ENCODE data around the gene PPP1R2C.

PPP1R2C gene

GRCh38 chrX:42771506-42772335, 6.2 kb downstream of the PPP1R2C start:
- TF ChIP-seq POLR2A (IDR thresholded peaks at IDR 0.05; ENCODE audit: low read depth, low read length), result no peak
- FAIRE-seq (no peak), DNase-seq (ENCODE audit: insufficient read length, low spot score) (no peak)

GRCh38 chrX:42770566-42770965, 7.4 kb downstream of the PPP1R2C start:
- DNase-seq (ENCODE audit: insufficient read length, low spot score) (no peak), FAIRE-seq (no peak)
- TF ChIP-seq POLR2A (IDR thresholded peaks at IDR 0.05; ENCODE audit: low read depth, low read length), result no peak

GRCh38 chrX:42759881-42760280, 18.1 kb downstream of the PPP1R2C start:
- TF ChIP-seq POLR2A (IDR thresholded peaks at IDR 0.05; ENCODE audit: low read depth, low read length), result no peak
- no peak for FAIRE-seq
- DNase-seq (ENCODE audit: insufficient read length, low spot score), result no peak

- FAIRE-seq (no peak), DNase-seq (ENCODE audit: insufficient read length, low spot score) (no peak)
- no peak for TF ChIP-seq POLR2A (IDR thresholded peaks at IDR 0.05; ENCODE audit: low read depth, low read length)
Measured at GRCh38 chrX:42755815-42756214, 22.1 kb downstream of the PPP1R2C start.

GRCh38 chrX:42754603-42755002, 23.4 kb downstream of the PPP1R2C start:
- no peak for TF ChIP-seq POLR2A (IDR thresholded peaks at IDR 0.05; ENCODE audit: low read depth, low read length)
- no peak for FAIRE-seq

GRCh38 chrX:42754115-42754514, 23.8 kb downstream of the PPP1R2C start:
- DNase-seq (ENCODE audit: insufficient read length, low spot score), result no peak
- no peak for TF ChIP-seq POLR2A (IDR thresholded peaks at IDR 0.05; ENCODE audit: low read depth, low read length)
- no peak for FAIRE-seq

More at GRCh38 chrX:42754603-42755002, 23.4 kb downstream of the PPP1R2C start:
- DNase-seq (ENCODE audit: insufficient read length, low spot score), result no peak

- DNase-seq (ENCODE audit: insufficient read length, low spot score) (no peak), FAIRE-seq (no peak)
- no peak for TF ChIP-seq POLR2A (IDR thresholded peaks at IDR 0.05; ENCODE audit: low read depth, low read length)
Measured at GRCh38 chrX:42752730-42753129, 25.2 kb downstream of the PPP1R2C start.

- no peak for FAIRE-seq
- no peak for TF ChIP-seq POLR2A (IDR thresholded peaks at IDR 0.05; ENCODE audit: low read depth, low read length)
- DNase-seq (ENCODE audit: insufficient read length, low spot score), result no peak
Measured at GRCh38 chrX:42751573-42751972, 26.4 kb downstream of the PPP1R2C start.

GRCh38 chrX:42748067-42748850, 29.7 kb downstream of the PPP1R2C start:
- no peak for TF ChIP-seq POLR2A (IDR thresholded peaks at IDR 0.05; ENCODE audit: low read depth, low read length)
- FAIRE-seq (no peak), DNase-seq (ENCODE audit: insufficient read length, low spot score) (no peak)

- no peak for TF ChIP-seq POLR2A (IDR thresholded peaks at IDR 0.05; ENCODE audit: low read depth, low read length)
- FAIRE-seq, result no peak
- DNase-seq (ENCODE audit: insufficient read length, low spot score), result no peak
Measured at GRCh38 chrX:42746606-42747005, 31.4 kb downstream of the PPP1R2C start.

GRCh38 chrX:42740456-42740855, 37.5 kb downstream of the PPP1R2C start:
- no peak for TF ChIP-seq POLR2A (IDR thresholded peaks at IDR 0.05; ENCODE audit: low read depth, low read length)
- DNase-seq (ENCODE audit: insufficient read length, low spot score) (no peak), FAIRE-seq (no peak)

GRCh38 chrX:42739741-42740140, 38.2 kb downstream of the PPP1R2C start:
- no peak for DNase-seq (ENCODE audit: insufficient read length, low spot score)
- no peak for FAIRE-seq
- TF ChIP-seq POLR2A (IDR thresholded peaks at IDR 0.05; ENCODE audit: low read depth, low read length), result no peak

- TF ChIP-seq POLR2A (IDR thresholded peaks at IDR 0.05; ENCODE audit: low read depth, low read length), result no peak
- DNase-seq (ENCODE audit: insufficient read length, low spot score) (no peak), FAIRE-seq (no peak)
Measured at GRCh38 chrX:42739258-42739657, 38.7 kb downstream of the PPP1R2C start.

GRCh38 chrX:42738552-42738951, 39.4 kb downstream of the PPP1R2C start:
- DNase-seq (ENCODE audit: insufficient read length, low spot score) (no peak), FAIRE-seq (no peak)
- no peak for TF ChIP-seq POLR2A (IDR thresholded peaks at IDR 0.05; ENCODE audit: low read depth, low read length)

- TF ChIP-seq POLR2A (IDR thresholded peaks at IDR 0.05; ENCODE audit: low read depth, low read length), result no peak
- DNase-seq (ENCODE audit: insufficient read length, low spot score), result no peak
- no peak for FAIRE-seq
Measured at GRCh38 chrX:42735250-42735649, 42.7 kb downstream of the PPP1R2C start.
